Uterus (tissue), 2 donors: ENCODE results near the gene MFRP.

Experiments
- POLR2A ChIP-seq, 2 donors: fragments of 450-650 bp; IDR thresholded peaks; one replicate each; pipeline ENCODE4 v1.6.1; 2016; ENCODE audit warnings: antibody characterized with exemption in 2 of 2, mild to moderate bottlenecking in 1 of 2, moderate library complexity in 1 of 2
- TF ChIP-seq, protein P1 (sequence below), 4 experiments: fragments of 200-600 bp in 2 of 4; fragments of 450-650 bp in 2 of 4; sonication (generic) in 2 of 4; IDR thresholded peaks; one replicate each; pipeline ENCODE4 v1.5.1; 2016 to 2019; ENCODE audit warnings: antibody characterized with exemption in 4 of 4, mild to moderate bottlenecking in 2 of 4, moderate library complexity in 1 of 4

DNA sequence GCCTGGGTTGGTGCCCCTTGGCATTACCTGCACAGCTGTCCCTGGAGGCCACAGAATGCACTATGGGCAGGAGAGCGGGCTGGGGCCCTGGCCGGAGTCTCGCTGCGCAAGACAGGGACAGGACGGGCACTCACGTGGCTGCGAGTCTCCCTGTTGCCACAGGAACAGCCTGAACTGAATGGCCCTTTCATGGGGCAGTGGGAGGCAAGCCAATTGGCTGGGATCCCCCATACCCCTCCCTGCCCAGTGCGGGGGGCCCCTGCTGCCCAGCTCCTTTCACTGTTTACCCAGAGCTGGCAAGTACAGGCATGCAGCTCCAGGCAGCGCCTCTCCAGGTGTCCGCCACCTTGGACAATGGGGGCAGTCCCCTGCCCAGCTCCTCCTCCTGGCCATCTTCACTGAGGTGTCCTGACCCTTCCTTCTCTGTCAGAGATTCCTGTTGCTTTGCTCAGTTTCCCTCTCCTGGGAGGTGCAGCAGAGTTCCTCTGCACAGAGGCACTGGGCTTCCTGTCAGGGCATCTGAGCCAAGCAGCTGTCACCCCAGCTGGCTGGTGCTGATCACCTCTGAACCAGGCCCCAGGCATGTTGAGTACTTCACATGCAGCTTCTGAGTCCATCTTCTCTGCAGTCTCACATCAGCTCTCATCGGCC is 29.8 kb upstream of the MFRP start:
- TF ChIP-seq POLR2A (IDR thresholded peaks at IDR 0.05), result no peak
- TF ChIP-seq, protein P1, sequence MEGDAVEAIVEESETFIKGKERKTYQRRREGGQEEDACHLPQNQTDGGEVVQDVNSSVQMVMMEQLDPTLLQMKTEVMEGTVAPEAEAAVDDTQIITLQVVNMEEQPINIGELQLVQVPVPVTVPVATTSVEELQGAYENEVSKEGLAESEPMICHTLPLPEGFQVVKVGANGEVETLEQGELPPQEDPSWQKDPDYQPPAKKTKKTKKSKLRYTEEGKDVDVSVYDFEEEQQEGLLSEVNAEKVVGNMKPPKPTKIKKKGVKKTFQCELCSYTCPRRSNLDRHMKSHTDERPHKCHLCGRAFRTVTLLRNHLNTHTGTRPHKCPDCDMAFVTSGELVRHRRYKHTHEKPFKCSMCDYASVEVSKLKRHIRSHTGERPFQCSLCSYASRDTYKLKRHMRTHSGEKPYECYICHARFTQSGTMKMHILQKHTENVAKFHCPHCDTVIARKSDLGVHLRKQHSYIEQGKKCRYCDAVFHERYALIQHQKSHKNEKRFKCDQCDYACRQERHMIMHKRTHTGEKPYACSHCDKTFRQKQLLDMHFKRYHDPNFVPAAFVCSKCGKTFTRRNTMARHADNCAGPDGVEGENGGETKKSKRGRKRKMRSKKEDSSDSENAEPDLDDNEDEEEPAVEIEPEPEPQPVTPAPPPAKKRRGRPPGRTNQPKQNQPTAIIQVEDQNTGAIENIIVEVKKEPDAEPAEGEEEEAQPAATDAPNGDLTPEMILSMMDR (IDR thresholded peaks at IDR 0.05), result no peak
